Cardiac muscle cell (in vitro differentiated cells and primary cell): ENCODE data around the gene OSBPL9. TPM values are rescaled to one million over a fixed set of nuclear protein-coding genes. Genes with fewer than 3 reads are reported as not detected.

Experiments
- DNase-seq, 2 donors: peaks; one replicate each; pipeline versions ENCODE4 v3.0.0 to v3.0.0-alpha.2; 2010 to 2017; ENCODE audit warnings: low read depth in 1 of 2, low spot score in 1 of 2
- H3K27ac ChIP-seq: fragments of 200-600 bp; sonication (generic); 2 replicates; pipeline ENCODE4 v1.5.1; 2016
- H3K27me3 ChIP-seq: fragments of 200-600 bp; sonication (generic); 2 replicates; pipeline ENCODE4 v1.6.0; 2016; ENCODE audit warnings: control low read depth
- H3K36me3 ChIP-seq: fragments of 200-600 bp; sonication (generic); 2 replicates; pipeline ENCODE4 v1.5.1; 2016; ENCODE audit warnings: control low read depth
- H3K4me1 ChIP-seq: fragments of 200-600 bp; sonication (generic); 2 replicates; pipeline ENCODE4 v1.8.1; 2017; ENCODE audit warnings: low read depth, mild to moderate bottlenecking, mixed run types
- H3K4me3 ChIP-seq: fragments of 200-600 bp; sonication (generic); 2 replicates; pipeline ENCODE4 v1.5.1; 2016; ENCODE audit warnings: mild to moderate bottlenecking
- H3K9me3 ChIP-seq: fragments of 200-600 bp; sonication (generic); 2 replicates; pipeline ENCODE4 v1.5.1; 2017; ENCODE audit warnings: low read depth, mild to moderate bottlenecking, control low read depth
- polyA plus RNA-seq: library from polyadenylated mRNA; unstranded; fragments of >200 nt; fragmentation: Nextera tagmentation; extraction: Ambion mirVana; gene quantifications from 2 replicates; pipeline ENCODE4 v1.2.1, GENCODE V29; 2016
- total RNA-seq: library from RNA; depleted of rRNA; stranded (reverse); fragments of >200 nt; gene quantifications from 2 replicates; pipeline ENCODE4 v1.2.3, GENCODE V29; 2016
- TF ChIP-seq, protein P1 (sequence below): IDR thresholded peaks from 2 replicates; pipeline ENCODE4 v1.5.1; 2012; ENCODE audit warnings: low read depth, mild to moderate bottlenecking, low read length

The OSBPL9 gene
- total and polyA plus RNA-seq, 2 experiments from 2014 or later: 103 to 104 TPM

DNA sequence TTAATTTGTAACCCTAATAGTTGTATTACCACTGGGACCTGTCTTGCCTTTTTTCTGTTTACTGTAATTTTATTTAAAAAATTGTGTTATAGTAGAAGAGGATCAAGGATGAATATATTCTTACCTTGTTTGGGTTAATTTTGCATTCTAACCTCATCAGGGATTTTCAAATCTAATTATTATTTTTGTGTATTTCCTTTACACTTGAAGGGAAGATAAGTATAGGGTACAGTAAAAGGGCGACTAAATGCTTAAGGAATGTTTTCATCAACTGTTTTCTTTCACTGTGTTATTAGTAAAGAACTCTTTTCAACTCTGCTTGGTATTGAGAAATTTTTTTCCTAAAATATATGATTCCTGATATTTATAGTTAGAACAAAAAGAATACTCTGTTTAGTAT is 33.3 kb downstream of the OSBPL9 start:
- TF ChIP-seq, protein P1, sequence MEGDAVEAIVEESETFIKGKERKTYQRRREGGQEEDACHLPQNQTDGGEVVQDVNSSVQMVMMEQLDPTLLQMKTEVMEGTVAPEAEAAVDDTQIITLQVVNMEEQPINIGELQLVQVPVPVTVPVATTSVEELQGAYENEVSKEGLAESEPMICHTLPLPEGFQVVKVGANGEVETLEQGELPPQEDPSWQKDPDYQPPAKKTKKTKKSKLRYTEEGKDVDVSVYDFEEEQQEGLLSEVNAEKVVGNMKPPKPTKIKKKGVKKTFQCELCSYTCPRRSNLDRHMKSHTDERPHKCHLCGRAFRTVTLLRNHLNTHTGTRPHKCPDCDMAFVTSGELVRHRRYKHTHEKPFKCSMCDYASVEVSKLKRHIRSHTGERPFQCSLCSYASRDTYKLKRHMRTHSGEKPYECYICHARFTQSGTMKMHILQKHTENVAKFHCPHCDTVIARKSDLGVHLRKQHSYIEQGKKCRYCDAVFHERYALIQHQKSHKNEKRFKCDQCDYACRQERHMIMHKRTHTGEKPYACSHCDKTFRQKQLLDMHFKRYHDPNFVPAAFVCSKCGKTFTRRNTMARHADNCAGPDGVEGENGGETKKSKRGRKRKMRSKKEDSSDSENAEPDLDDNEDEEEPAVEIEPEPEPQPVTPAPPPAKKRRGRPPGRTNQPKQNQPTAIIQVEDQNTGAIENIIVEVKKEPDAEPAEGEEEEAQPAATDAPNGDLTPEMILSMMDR: no peak
- DNase-seq: no peak
- Histone ChIP-seq H3K27me3 (no peaks in the 10 kb centered on the region), H3K4me1 (peaks cover 23% of the 10 kb centered on the region), H3K4me3 (no peak overlapping the region), H3K27ac (no peak overlapping the region), H3K36me3 (no peaks in the 10 kb centered on the region), H3K9me3 (no peaks in the 10 kb centered on the region)

DNA sequence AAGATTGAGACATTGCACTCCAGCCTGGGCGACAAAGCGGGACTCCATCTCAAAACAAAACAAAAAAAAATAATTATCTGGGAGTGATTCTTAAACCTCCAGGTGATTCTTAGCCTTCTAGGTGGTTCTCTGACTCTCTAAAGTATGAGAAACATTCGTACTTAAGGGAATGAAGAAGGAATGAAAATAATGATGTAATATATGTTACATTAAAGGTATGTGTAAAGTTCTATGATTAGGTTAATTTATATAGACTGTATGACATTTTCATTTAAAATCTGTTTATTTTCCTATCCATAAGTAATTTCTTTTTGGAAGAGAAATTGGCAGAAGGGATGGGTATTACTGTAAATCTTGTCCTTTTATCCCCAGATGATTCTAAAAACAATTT is 34.7 kb downstream of the OSBPL9 start:
- no peak for DNase-seq

DNA sequence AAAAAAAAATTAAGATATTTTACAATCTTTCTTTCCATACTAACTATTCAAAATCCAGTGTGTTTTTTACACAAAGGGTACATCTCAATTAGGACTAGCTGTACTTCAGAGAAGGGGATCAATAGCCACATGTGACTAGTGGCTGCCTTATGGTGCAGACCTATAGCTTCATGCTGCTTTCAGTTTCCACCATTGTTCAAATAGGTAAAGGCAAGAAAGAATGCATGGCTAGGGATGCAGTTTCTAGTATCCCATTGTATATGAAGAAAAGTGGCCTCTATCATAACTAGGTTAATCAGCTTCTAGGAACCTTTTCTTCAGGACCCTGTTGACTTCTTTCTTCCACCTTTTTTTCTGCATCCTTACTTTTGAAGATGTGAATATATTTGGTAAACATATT is 35.7 kb downstream of the OSBPL9 start:
- Histone ChIP-seq H3K27ac (no peak overlapping the region), H3K9me3 (no peaks in the 10 kb centered on the region), H3K4me3 (no peak overlapping the region), H3K36me3 (no peaks in the 10 kb centered on the region), H3K4me1 (peaks cover 20% of the 10 kb centered on the region), H3K27me3 (no peaks in the 10 kb centered on the region)
- TF ChIP-seq, protein P1: no peak
- no peak for DNase-seq

More for the DNA sequence above, 34.7 kb downstream of the OSBPL9 start:
- Histone ChIP-seq H3K27ac (no peak overlapping the region), H3K27me3 (no peaks in the 10 kb centered on the region), H3K4me1 (peaks cover 23% of the 10 kb centered on the region), H3K4me3 (no peak overlapping the region), H3K36me3 (no peaks in the 10 kb centered on the region), H3K9me3 (no peaks in the 10 kb centered on the region)
- TF ChIP-seq, protein P1: no peak

DNA sequence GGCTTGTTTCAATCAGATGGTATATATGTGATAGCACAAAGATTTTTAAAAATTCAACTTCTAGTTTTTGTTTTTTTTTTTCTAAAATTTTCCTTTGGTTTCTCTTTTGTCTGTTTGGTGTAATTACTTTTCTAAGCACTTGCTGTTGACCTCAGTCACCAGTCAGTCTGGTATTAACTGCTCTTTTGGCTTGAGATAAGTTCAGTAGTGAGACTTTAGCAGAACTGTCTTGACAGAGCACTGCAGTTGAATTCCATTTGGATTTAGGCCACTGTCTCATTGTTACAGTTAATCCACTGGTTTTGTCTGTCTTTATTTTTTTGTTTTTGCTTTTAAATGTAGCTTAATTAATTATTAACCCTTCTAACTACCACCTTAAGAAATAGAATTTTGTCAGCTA is 36.2 kb downstream of the OSBPL9 start:
- no peak overlapping the region for H3K27ac ChIP-seq
- no peaks in the 10 kb centered on the region for H3K36me3 ChIP-seq
- no peaks in the 10 kb centered on the region for H3K9me3 ChIP-seq
- H3K27me3 ChIP-seq: no peaks in the 10 kb centered on the region
- no peak for DNase-seq
- H3K4me1 ChIP-seq: peaks cover 14% of the 10 kb centered on the region
- TF ChIP-seq, protein P1: no peak
- no peak overlapping the region for H3K4me3 ChIP-seq

DNA sequence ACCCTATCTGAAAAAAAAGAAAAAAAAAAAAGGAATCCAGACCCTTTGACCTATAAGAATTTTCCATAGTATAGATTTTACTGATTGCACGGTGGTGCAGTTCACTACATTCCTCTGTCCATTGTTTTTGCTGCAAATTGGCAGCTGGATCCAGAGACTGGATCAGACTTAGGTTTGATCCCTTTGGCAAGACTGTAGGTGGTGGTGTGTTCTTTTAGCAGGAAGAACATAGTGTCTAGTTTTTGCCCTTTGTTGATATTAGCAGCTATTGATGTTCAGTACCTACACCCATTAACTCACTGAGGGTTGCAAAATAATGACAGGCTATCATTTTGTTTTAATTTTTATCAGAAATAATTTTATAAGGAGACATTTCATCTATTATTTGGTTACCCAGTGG is 37.1 kb downstream of the OSBPL9 start:
- Histone ChIP-seq H3K36me3 (no peaks in the 10 kb centered on the region), H3K4me1 (peaks cover 12% of the 10 kb centered on the region), H3K4me3 (no peak overlapping the region), H3K27ac (no peak overlapping the region), H3K9me3 (no peaks in the 10 kb centered on the region), H3K27me3 (no peaks in the 10 kb centered on the region)
- no peak for DNase-seq
- TF ChIP-seq, protein P1: no peak

DNA sequence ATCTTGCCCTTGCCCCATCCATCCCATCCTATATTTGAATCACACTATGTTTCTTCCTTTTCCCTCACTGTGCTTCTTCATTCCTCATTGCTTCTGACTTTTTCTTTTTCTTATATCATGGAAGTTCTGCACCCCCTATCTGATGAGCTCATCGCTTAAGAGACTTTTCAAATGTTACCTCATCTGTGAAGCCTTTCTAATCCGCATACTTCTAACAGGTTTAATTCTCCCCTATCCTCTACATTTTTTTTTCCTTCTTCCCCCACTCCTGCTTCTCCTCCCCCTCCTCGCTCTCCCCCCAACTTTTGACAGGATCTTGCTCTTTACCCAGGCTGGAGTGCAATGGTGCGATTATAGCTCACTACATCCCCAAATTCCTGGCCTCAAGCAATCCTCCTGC is 39.5 kb downstream of the OSBPL9 start:
- DNase-seq: no peak
- no peaks in the 10 kb centered on the region for H3K27me3 ChIP-seq
- no peak overlapping the region for H3K4me3 ChIP-seq
- no peaks in the 10 kb centered on the region for H3K9me3 ChIP-seq
- no peak overlapping the region for H3K27ac ChIP-seq
- TF ChIP-seq, protein P1: no peak
- H3K4me1 ChIP-seq: peaks cover 24% of the 10 kb centered on the region
- no peaks in the 10 kb centered on the region for H3K36me3 ChIP-seq
